ENCODE measurements around the gene APBB2.

- TF ChIP-seq CTCF (IDR thresholded peaks at IDR 0.05) (no peak), POLR2A (IDR thresholded peaks at IDR 0.05) (no peak)
These were observed 59.5 kb downstream of the APBB2 start for GRCh38 chr4:41154814-41155177.
